ENCODE results near the gene FYN.

DNA sequence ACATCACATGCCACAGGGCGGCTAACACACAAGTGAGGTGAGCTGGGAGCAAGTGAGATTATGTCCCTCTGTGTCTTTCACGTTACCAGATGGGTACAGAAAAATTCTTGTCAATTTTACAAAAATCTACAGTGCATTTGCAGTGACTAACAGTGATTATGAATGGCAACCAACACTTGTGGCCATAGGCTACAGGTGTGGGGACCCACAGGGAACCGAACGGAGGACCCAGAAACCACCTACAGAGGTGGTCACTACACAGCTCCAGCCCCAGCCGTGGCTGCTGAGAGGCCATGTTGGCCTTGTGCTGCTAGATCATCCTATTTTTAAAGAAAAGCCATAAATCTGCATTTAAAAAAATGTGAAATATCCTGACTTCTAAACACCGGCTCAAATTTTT lies 50.2 kb downstream of the FYN start:
- no peak for TF ChIP-seq POLR2A (IDR thresholded peaks at IDR 0.05; ENCODE audit: low read depth, low read length)
- no peak for TF ChIP-seq TAF1 (IDR thresholded peaks at IDR 0.05; ENCODE audit: borderline replicate concordance, low read depth, low read length)
